Neuronal stem cell (in vitro differentiated cells): Measurements from ENCODE around the gene MTR.

Experiments
- DNase-seq: peaks from one replicate; pipeline ENCODE4 v3.0.0-alpha.2; 2013; ENCODE audit warnings: low spot score
- H2AFZ ChIP-seq: one replicate; pipeline ENCODE4 v1.6.1; 2013; ENCODE audit warnings: mild to moderate bottlenecking, low read length, inconsistent platforms
- H2AK5ac ChIP-seq: 2 replicates; pipeline ENCODE4 v1.6.1; 2013; ENCODE audit warnings: low read depth, mild to moderate bottlenecking, inconsistent platforms, low read length, moderate library complexity, mixed read lengths
- H2BK120ac ChIP-seq: 2 replicates; pipeline ENCODE4 v1.6.1; 2013; ENCODE audit warnings: low read depth, mild to moderate bottlenecking, inconsistent platforms, low read length, moderate library complexity, mixed read lengths
- H2BK12ac ChIP-seq: one replicate; pipeline ENCODE4 v1.6.1; 2013; ENCODE audit warnings: low read length, inconsistent platforms
- H2BK15ac ChIP-seq: 2 replicates; pipeline ENCODE4 v1.6.1; 2013; ENCODE audit warnings: mild to moderate bottlenecking, low read length, inconsistent platforms, mixed read lengths
- H2BK5ac ChIP-seq: one replicate; pipeline ENCODE4 v1.6.1; 2013; ENCODE audit warnings: inconsistent platforms, mild to moderate bottlenecking, low read length, moderate library complexity
- H3K14ac ChIP-seq: one replicate; pipeline ENCODE4 v1.6.1; 2013; ENCODE audit warnings: low read length, inconsistent platforms
- H3K18ac ChIP-seq: 2 replicates; pipeline ENCODE4 v1.6.1; 2013; ENCODE audit warnings: low read length, inconsistent platforms
- H3K23ac ChIP-seq: 2 replicates; pipeline ENCODE4 v1.6.1; 2013; ENCODE audit warnings: low read depth, mild to moderate bottlenecking, mixed read lengths, low read length, inconsistent platforms; ENCODE audit not compliant: poor library complexity
- H3K27ac ChIP-seq: replicated peaks from 3 replicates; pipeline ENCODE4 v1.5.1; 2013; ENCODE audit warnings: low read length, inconsistent platforms
- H3K27me3 ChIP-seq, 3 experiments: 2 replicates each; pipeline ENCODE4 v1.6.1; 2013; ENCODE audit warnings: low read length in 3 of 3, mild to moderate bottlenecking in 2 of 3, inconsistent platforms in 1 of 3, low read depth in 1 of 3, mixed read lengths in 1 of 3, moderate library complexity in 1 of 3; ENCODE audit not compliant: control insufficient read depth in 3 of 3, insufficient read depth in 3 of 3
- H3K36me3 ChIP-seq, 2 donors: replicated peaks in 1 of 2; 2 replicates each; pipeline ENCODE4 v1.6.1; 2013; ENCODE audit warnings: low read length in 2 of 2; ENCODE audit not compliant: control insufficient read depth in 2 of 2, insufficient read depth in 2 of 2
- H3K4ac ChIP-seq: 2 replicates; pipeline ENCODE4 v1.6.1; 2013; ENCODE audit warnings: inconsistent platforms, mild to moderate bottlenecking, low read length, moderate library complexity
- H3K4me1 ChIP-seq, 2 donors: 1 replicate in 1 of 2; 2 replicates in 1 of 2; pipeline ENCODE4 v1.6.1; 2013; ENCODE audit warnings: low read length in 2 of 2, low read depth in 1 of 2; ENCODE audit not compliant: control insufficient read depth in 2 of 2, insufficient read depth in 1 of 2
- H3K4me2 ChIP-seq: one replicate; pipeline ENCODE4 v1.6.1; 2013; ENCODE audit warnings: mild to moderate bottlenecking, low read length, inconsistent platforms; ENCODE audit not compliant: insufficient read depth, poor library complexity, severe bottlenecking
- H3K4me3 ChIP-seq, 2 donors: 2 replicates each; pipeline ENCODE4 v1.5.1; 2013; ENCODE audit warnings: low read length in 2 of 2, mild to moderate bottlenecking in 2 of 2, inconsistent platforms in 1 of 2, moderate library complexity in 1 of 2
- H3K79me1 ChIP-seq: one replicate; pipeline ENCODE4 v1.6.1; 2013; ENCODE audit warnings: low read depth, mild to moderate bottlenecking, inconsistent platforms, low read length, moderate library complexity
- H3K9ac ChIP-seq: one replicate; pipeline ENCODE4 v1.6.1; 2013; ENCODE audit warnings: mild to moderate bottlenecking, low read depth, low read length, inconsistent platforms; ENCODE audit not compliant: poor library complexity
- H3K9me3 ChIP-seq, 2 donors: replicated peaks in 1 of 2; 2 replicates each; pipeline versions ENCODE3 to v1.6.1; 2013; ENCODE audit warnings: low read length in 2 of 2, mild to moderate bottlenecking in 2 of 2, inconsistent platforms in 1 of 2, low read depth in 1 of 2, mixed read lengths in 1 of 2, moderate library complexity in 1 of 2; ENCODE audit not compliant: control insufficient read depth in 2 of 2, insufficient read depth in 1 of 2
- H4K8ac ChIP-seq: one replicate; pipeline ENCODE4 v1.6.1; 2013; ENCODE audit warnings: low read depth, mild to moderate bottlenecking, inconsistent platforms, low read length, moderate library complexity
- H4K91ac ChIP-seq: one replicate; pipeline ENCODE4 v1.6.1; 2013; ENCODE audit warnings: low read length, low read depth, mild to moderate bottlenecking, inconsistent platforms; ENCODE audit not compliant: poor library complexity
- WGBS, 2 donors: extraction: QIAGEN DNeasy Blood & Tissue Kit; methylation state at CpG; one replicate each; pipeline ENCODE4 v1.1.7; 2013; ENCODE audit warnings: missing lambda C conversion rate in 2 of 2, mixed read lengths in 1 of 2; ENCODE audit not compliant: insufficient read length in 2 of 2, insufficient replicate concordance in 1 of 2; ENCODE audit errors: extremely low coverage in 2 of 2; 5-methylcytosine and 5-hydroxymethylcytosine counted together

MTR gene

GRCh38 chr1:236917448-236917847 is 122.4 kb downstream of the MTR start:
- no peak overlapping the region for H3K4ac ChIP-seq
- no peak overlapping the region for H4K8ac ChIP-seq
- no peak overlapping the region for H3K18ac ChIP-seq
- no peaks in the 10 kb centered on the region for H3K4me1 ChIP-seq
- no CpG with 5 or more reads among the region's 1 CpG for WGBS, 2 donors
- no peaks in the 10 kb centered on the region for H3K9me3 ChIP-seq
- no peak overlapping the region for H2BK5ac ChIP-seq
- no peak for DNase-seq
- no peaks in the 10 kb centered on the region for H3K79me1 ChIP-seq
- no peak overlapping the region for H2AFZ ChIP-seq
- H3K4me3 ChIP-seq, result no peak overlapping the region
- no peak overlapping the region for H3K27ac ChIP-seq
- H3K36me3 ChIP-seq, result no peaks in the 10 kb centered on the region
- no peak overlapping the region for H3K4me2 ChIP-seq
- no peak overlapping the region for H2BK120ac ChIP-seq
- no peak overlapping the region for H2BK15ac ChIP-seq
- H3K23ac ChIP-seq, result no peak overlapping the region
- H3K27me3 ChIP-seq, result no peaks in the 10 kb centered on the region
- no peak overlapping the region for H3K14ac ChIP-seq
- H3K9ac ChIP-seq, result no peak overlapping the region
- no peak overlapping the region for H2BK12ac ChIP-seq
- no peak overlapping the region for H2AK5ac ChIP-seq
- no peak overlapping the region for H4K91ac ChIP-seq

- Histone ChIP-seq H3K9me3 (no peaks in the 10 kb centered on the region), H3K4ac (no peak overlapping the region), H3K79me1 (no peaks in the 10 kb centered on the region), H2AFZ (no peak overlapping the region), H3K4me2 (no peak overlapping the region), H3K18ac (no peak overlapping the region), H2BK15ac (no peak overlapping the region), H3K4me3 (no peak overlapping the region), H3K14ac (no peak overlapping the region), H3K4me1 (no peaks in the 10 kb centered on the region), H4K8ac (no peak overlapping the region), H3K27me3 (no peaks in the 10 kb centered on the region), H4K91ac (no peak overlapping the region), H3K36me3 (no peaks in the 10 kb centered on the region), H3K27ac (no peak overlapping the region), H2BK12ac (no peak overlapping the region), H2BK120ac (no peak overlapping the region), H2AK5ac (no peak overlapping the region), H3K9ac (no peak overlapping the region), H3K23ac (no peak overlapping the region), H2BK5ac (no peak overlapping the region)
- no CpG with 5 or more reads among the region's 3 CpGs for WGBS, 2 donors
- no peak for DNase-seq
Observed at GRCh38 chr1:236920286-236920894, 125.3 kb downstream of the MTR start.

GRCh38 chr1:236921610-236922009 is 126.5 kb downstream of the MTR start:
- no peaks in the 10 kb centered on the region for H3K9me3 ChIP-seq
- no CpG with 5 or more reads among the region's 3 CpGs for WGBS, 2 donors
- H3K23ac ChIP-seq, result no peak overlapping the region
- no peak for DNase-seq
- H2BK15ac ChIP-seq, result no peak overlapping the region
- no peaks in the 10 kb centered on the region for H3K36me3 ChIP-seq
- no peak overlapping the region for H3K4ac ChIP-seq
- no peak overlapping the region for H4K91ac ChIP-seq
- no peak overlapping the region for H2BK12ac ChIP-seq
- H3K4me1 ChIP-seq, result no peaks in the 10 kb centered on the region
- H3K18ac ChIP-seq, result no peak overlapping the region
- no peak overlapping the region for H3K9ac ChIP-seq
- no peak overlapping the region for H2BK5ac ChIP-seq
- H3K27ac ChIP-seq, result no peak overlapping the region
- H3K27me3 ChIP-seq, result no peaks in the 10 kb centered on the region
- no peak overlapping the region for H4K8ac ChIP-seq
- H3K79me1 ChIP-seq, result no peaks in the 10 kb centered on the region
- no peak overlapping the region for H2AK5ac ChIP-seq
- H3K4me3 ChIP-seq, result no peak overlapping the region
- H3K14ac ChIP-seq, result no peak overlapping the region
- H2AFZ ChIP-seq, result no peak overlapping the region
- no peak overlapping the region for H3K4me2 ChIP-seq
- no peak overlapping the region for H2BK120ac ChIP-seq

- Histone ChIP-seq H3K27me3 (no peaks in the 10 kb centered on the region), H3K4me2 (no peak overlapping the region), H2BK5ac (no peak overlapping the region), H3K27ac (no peak overlapping the region), H4K8ac (no peak overlapping the region), H3K9ac (no peak overlapping the region), H3K4me3 (no peak overlapping the region), H3K14ac (no peak overlapping the region), H4K91ac (no peak overlapping the region), H3K18ac (no peak overlapping the region), H2BK120ac (no peak overlapping the region), H2BK15ac (no peak overlapping the region), H2AFZ (no peak overlapping the region), H2AK5ac (no peak overlapping the region), H3K4me1 (no peaks in the 10 kb centered on the region), H3K9me3 (no peaks in the 10 kb centered on the region), H2BK12ac (no peak overlapping the region), H3K36me3 (no peaks in the 10 kb centered on the region), H3K4ac (no peak overlapping the region), H3K79me1 (no peaks in the 10 kb centered on the region), H3K23ac (no peak overlapping the region)
- DNase-seq, result no peak
- WGBS, 2 donors, result no CpG with 5 or more reads among the region's 2 CpGs
Observed at GRCh38 chr1:236922190-236922589, 127.1 kb downstream of the MTR start.
